Body of pancreas (tissue), 4 donors: ENCODE results near the gene NRG4. TPM values are rescaled to one million over a fixed set of nuclear protein-coding genes. Genes with fewer than 3 reads are reported as not detected.
A peak's percentile ranks its signal among the peaks of the same experiment; 100 is the strongest.

ENCODE experiments used
- ATAC-seq: fragments of 150-250 bp; one replicate; pipeline ENCODE4 v1.9.1; 2016
- DNase-seq, 4 donors: peaks; one replicate each; pipeline ENCODE4 v3.0.0-alpha.2; 2019
- H3K27ac ChIP-seq, 4 donors: fragments of 200-600 bp; sonication (generic); 1 replicate in 3 of 4; 2 replicates in 1 of 4; pipeline versions ENCODE4 v1.5.1 to v1.6.1; 2016 to 2019; ENCODE audit warnings: mild to moderate bottlenecking in 1 of 4, mixed read lengths in 1 of 4, moderate library complexity in 1 of 4
- H3K27me3 ChIP-seq, 2 donors: fragments of 200-600 bp; sonication (generic); one replicate each; pipeline ENCODE4 v1.6.0; 2016; ENCODE audit warnings: mild to moderate bottlenecking in 1 of 2
- H3K36me3 ChIP-seq, 2 donors: fragments of 200-600 bp; sonication (generic); replicated peaks in 1 of 2; 2 replicates each; pipeline ENCODE4 v1.5.1; 2016; ENCODE audit warnings: low read depth in 2 of 2; ENCODE audit not compliant: insufficient read depth in 1 of 2
- H3K4me1 ChIP-seq: fragments of 200-600 bp; sonication (generic); one replicate; pipeline ENCODE4 v1.6.0; 2016
- H3K4me3 ChIP-seq, 2 donors: fragments of 200-600 bp; sonication (generic); 1 replicate in 1 of 2; 2 replicates in 1 of 2; pipeline ENCODE4 v1.5.1; 2016 to 2019
- H3K9me3 ChIP-seq, 3 donors: fragments of 200-600 bp; sonication (generic); 1 replicate in 2 of 3; 2 replicates in 1 of 3; pipeline ENCODE4 v1.5.1; 2016
- CTCF ChIP-seq, 7 experiments: fragments of 450-650 bp in 4 of 7; fragments of 200-600 bp in 3 of 7; sonication (generic) in 3 of 7; IDR thresholded peaks; one replicate each; pipeline ENCODE4 v1.5.1; 2016 to 2019; ENCODE audit warnings: antibody characterized with exemption in 7 of 7
- POLR2A ChIP-seq, 3 donors: fragments of 450-650 bp; IDR thresholded peaks; one replicate each; pipeline ENCODE4 v1.6.1; 2016; ENCODE audit warnings: antibody characterized with exemption in 3 of 3, mild to moderate bottlenecking in 2 of 3
- WGBS, 2 donors: methylation state at CpG; one replicate each; pipeline ENCODE4 v1.1.5; 2017; 5-methylcytosine and 5-hydroxymethylcytosine counted together
- intact Hi-C: fragments of 100-400 bp; cut with DNase I; formaldehyde crosslinking; loops from one replicate; pipeline ENCODE4 v1.15.1; 2023
- total RNA-seq, 2 donors: library from RNA; depleted of rRNA; stranded (reverse); fragments of >200 nt; gene quantifications; one replicate each; pipeline ENCODE4 v1.1.0, GENCODE V29; 2016

The NRG4 gene, protein sequence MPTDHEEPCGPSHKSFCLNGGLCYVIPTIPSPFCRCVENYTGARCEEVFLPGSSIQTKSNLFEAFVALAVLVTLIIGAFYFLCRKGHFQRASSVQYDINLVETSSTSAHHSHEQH
- total RNA-seq, result 10 to 100 TPM; 11.5 to 20.5 TPM

DNA sequence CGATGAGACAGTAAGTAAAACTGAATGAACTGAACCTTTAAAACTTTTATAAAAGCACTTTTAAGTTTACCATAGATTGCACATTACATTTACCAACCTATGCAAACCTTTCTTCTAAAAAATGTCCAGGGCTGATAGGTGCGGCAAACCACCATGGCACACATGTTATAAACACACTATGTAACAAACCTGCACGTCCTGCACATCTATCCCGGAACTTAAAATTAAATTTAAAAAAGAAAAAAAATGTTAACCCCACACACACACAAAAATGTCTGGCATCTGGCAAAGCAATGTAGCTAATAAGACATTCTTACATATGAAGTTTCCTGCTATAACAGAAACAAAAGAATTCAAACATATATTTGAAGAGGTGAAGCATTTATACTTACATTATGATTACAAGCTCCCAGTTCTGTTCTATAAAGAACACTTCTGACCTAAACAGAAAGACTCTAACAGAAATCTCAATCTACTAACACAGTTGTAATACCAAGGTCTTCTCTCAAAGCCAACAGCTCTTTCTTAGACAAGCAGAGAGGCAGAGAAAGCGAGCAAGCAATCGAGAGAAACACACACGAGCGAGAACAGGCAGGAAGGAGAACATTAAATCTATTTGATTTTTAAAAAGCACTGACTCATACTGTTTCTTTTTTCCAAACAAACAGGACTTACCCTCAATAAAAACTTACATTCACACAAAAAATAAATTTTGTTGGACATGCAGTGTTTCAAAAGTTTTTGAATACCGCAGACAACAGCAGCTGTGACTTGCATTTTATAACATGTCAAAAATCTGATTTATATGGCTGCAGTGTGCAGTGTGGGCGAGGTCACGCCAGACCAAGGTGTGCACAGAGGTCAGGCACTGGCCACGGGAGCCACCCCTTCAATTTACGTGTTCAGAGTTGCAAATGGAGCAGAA, at the start of gene NRG4:
Gene NRG4, minus strand, starts transcription at position 798 of the 925 bp plus-strand sequence. CDS start 1,194 bp downstream, outside the sequence.
- peak; percentile 96 for ATAC-seq
- TF ChIP-seq POLR2A (IDR thresholded peaks at IDR 0.05) (peak in 2 of 3 donors; percentile 57 to 73), CTCF (IDR thresholded peaks at IDR 0.05) (no peak)
- intact Hi-C loops, result no loop called here

DNA sequence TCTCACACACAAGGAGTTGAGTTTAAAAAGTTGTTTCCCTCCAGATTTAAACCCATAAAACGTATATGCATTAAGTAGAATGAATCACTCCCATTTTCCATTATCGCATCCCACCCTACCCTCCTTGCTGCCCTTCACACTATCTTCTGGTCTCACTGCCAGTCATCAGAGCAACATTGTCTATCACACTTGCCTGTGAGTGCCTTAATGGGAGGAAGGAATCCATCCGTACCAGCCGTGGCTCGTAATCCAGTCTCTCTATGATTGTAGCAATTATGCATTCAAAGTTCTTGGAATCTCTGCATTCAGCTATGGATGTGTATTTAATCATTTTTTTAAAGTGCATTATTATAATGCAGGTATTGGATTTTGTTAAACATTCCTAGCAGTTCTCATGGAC, 49.5 kb upstream of the NRG4 start:
- DNase-seq (no peak), ATAC-seq (no peak)
- 82 to 84% methylated on average over 5 of the region's 5 CpGs for WGBS, 2 donors
- Histone ChIP-seq H3K4me1 (peaks cover 35% of the 10 kb centered on the region), H3K36me3 (no peaks in the 10 kb centered on the region), H3K27me3 (peaks cover 0 to 3% of the 10 kb centered on the region in 2 donors), H3K4me3 (no peak overlapping the region), H3K27ac (no peak overlapping the region), H3K9me3 (no peaks in the 10 kb centered on the region)
- intact Hi-C loops, result loop anchor here (5.0 kb wide), 1 partner anchor 76 kb away; no protein-coding TSS in a partner anchor
- TF ChIP-seq CTCF (IDR thresholded peaks at IDR 0.05), result no peak

More for the DNA sequence above, at the start of gene NRG4:
- peak within 1 kb of the TSS; percentile 19 to 83 (median 72) for H3K27ac ChIP-seq
- H3K27me3 ChIP-seq, result no peaks in the 10 kb centered on the region
- no peaks in the 10 kb centered on the region for H3K36me3 ChIP-seq
- H3K4me1 ChIP-seq, result peaks cover 21% of the 10 kb centered on the region
- peak within 1 kb of the TSS; percentile 18 to 43 for H3K4me3 ChIP-seq
- no peaks in the 10 kb centered on the region for H3K9me3 ChIP-seq
- WGBS, 2 donors, result 9% methylated on average over 13 of the region's 13 CpGs
- DNase-seq, result peak; percentile 55 to 76 (median 74)

GRCh38 chr15:76060118-76060989, 48.1 kb upstream of the NRG4 start:
- Histone ChIP-seq H3K4me1 (peaks cover 30% of the 10 kb centered on the region), H3K36me3 (no peaks in the 10 kb centered on the region), H3K27ac (peak overlapping the region in 3 of 4 donors; percentile 7 to 42 (median 15)), H3K9me3 (no peaks in the 10 kb centered on the region), H3K27me3 (peaks cover 0 to 3% of the 10 kb centered on the region in 2 donors), H3K4me3 (peak overlapping the region in 1 of 2 donors; percentile 37)
- ATAC-seq, result no peak
- intact Hi-C loops, result loop anchor here (5.0 kb wide), 1 partner anchor 77 kb away; no protein-coding TSS in a partner anchor
- TF ChIP-seq POLR2A (IDR thresholded peaks at IDR 0.05) (no peak), CTCF (IDR thresholded peaks at IDR 0.05) (no peak)
- DNase-seq, result no peak
- 8 to 10% methylated on average over 20 of the region's 20 CpGs for WGBS, 2 donors

- peak; percentile 63 to 77 (median 67) for DNase-seq
- 0 to 1% methylated on average over 8 to 45 of the region's 107 CpGs for WGBS, 2 donors
- H3K9me3 ChIP-seq, result no peaks in the 10 kb centered on the region
- peak within 1 kb of the TSS; percentile 62 to 74 for H3K4me3 ChIP-seq
- no peaks in the 10 kb centered on the region for H3K36me3 ChIP-seq
- peaks cover 0 to 3% of the 10 kb centered on the region in 2 donors for H3K27me3 ChIP-seq
- H3K27ac ChIP-seq, result peak within 1 kb of the TSS in 3 of 4 donors; percentile 7 to 54 (median 37)
- TF ChIP-seq CTCF (IDR thresholded peaks at IDR 0.05) (no peak), POLR2A (IDR thresholded peaks at IDR 0.05) (peak in 2 of 3 donors; percentile 36 to 41)
- peak; percentile 88 for ATAC-seq
- intact Hi-C loops, result loop anchor here (5.0 kb wide), 1 partner anchor 78 kb away; no protein-coding TSS in a partner anchor
- peaks cover 30% of the 10 kb centered on the region for H3K4me1 ChIP-seq
These were observed 47.3 kb upstream of the NRG4 start, which contains the start of gene TMEM266 for GRCh38 chr15:76059320-76060117. Gene TMEM266 (plus strand): TSS chr15:76059985. CDS start chr15:76134264, 74,279 bp downstream.
